Activated effector memory CD4-positive, alpha-beta T cell treated with Interleukin-2 at 50 U/mL for 16 hours (primary cell): Measurements from ENCODE around the gene WDR83.
A peak's percentile ranks its signal among the peaks of the same experiment; 100 is the strongest.
"Not testable (repeated sequence)": the region's sequence is repeated elsewhere in the genome, so short reads cannot be mapped to it uniquely, and the experiment has no call there.

Source experiments
- DNase-seq: peaks from one replicate; pipeline ENCODE4 v3.0.0-alpha.2; 2020

WDR83 gene, protein sequence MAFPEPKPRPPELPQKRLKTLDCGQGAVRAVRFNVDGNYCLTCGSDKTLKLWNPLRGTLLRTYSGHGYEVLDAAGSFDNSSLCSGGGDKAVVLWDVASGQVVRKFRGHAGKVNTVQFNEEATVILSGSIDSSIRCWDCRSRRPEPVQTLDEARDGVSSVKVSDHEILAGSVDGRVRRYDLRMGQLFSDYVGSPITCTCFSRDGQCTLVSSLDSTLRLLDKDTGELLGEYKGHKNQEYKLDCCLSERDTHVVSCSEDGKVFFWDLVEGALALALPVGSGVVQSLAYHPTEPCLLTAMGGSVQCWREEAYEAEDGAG

DNA sequence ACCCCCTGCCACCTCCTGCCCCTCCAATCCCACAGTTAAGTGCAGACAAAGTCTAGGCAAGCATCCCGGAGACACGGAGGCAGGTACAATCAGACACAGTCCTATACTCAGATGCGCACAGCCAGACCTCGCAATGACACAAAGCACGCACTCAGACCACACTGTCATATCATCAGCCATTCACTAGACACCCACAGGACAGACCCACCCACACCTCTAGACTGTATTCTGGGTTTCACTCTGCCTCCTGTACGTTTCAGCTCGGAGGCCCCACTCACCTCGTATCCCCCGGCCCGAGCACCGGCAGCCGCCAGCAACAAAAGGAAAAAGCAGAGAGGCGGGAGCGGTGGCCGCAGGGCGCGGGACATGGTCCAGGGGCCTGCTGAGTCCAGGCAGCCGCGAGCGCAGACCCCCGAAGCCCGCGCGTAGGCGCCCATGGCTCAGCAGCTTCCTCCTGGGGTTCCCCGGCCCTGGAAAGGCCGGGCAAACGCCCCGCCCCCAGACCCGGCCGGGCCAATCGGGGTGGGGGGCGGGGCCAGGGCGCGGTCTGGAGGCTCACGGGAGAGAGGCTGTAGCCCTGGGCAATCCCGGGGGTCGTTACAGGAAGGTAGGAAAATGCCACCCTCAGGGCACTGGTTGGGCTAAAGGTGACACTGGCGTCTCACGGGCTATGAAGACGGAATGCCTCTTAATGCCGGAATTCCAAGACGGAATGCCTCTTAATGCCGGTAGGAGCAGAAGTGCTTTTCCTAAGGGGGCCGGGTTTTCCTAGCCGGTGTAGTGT lies at the start of gene WDR83, which contains the start of gene MAN2B1:
Gene WDR83, plus strand, starts transcription at position 543 of the 784 bp plus-strand sequence. CDS start 2,984 bp downstream, outside the sequence.
Gene MAN2B1, minus strand, starts transcription at position 478 of the 784 bp plus-strand sequence. Its CDS starts 41 bp downstream, at position 437.
- DNase-seq = peak; percentile 69

DNA sequence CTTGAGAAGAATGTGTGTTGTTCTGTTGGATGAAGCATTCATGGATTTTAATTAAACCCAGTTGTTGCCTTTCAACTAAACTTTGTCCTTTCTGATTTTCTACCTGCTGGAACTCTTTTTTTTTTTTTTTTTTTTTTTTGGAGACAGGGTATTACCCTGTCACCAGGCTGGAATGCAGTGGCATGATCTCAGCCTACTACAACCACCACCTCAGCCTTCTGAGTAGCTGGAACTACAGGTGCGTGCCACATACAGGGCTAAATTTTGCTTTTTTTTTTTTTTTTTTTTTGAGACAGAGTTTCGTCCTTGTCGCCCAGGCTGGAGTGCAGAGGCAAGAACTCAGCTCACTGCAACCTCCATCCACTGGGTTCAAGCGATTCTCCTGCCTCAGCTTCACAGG lies 49.0 kb upstream of the WDR83 start:
- no peak for DNase-seq

DNA sequence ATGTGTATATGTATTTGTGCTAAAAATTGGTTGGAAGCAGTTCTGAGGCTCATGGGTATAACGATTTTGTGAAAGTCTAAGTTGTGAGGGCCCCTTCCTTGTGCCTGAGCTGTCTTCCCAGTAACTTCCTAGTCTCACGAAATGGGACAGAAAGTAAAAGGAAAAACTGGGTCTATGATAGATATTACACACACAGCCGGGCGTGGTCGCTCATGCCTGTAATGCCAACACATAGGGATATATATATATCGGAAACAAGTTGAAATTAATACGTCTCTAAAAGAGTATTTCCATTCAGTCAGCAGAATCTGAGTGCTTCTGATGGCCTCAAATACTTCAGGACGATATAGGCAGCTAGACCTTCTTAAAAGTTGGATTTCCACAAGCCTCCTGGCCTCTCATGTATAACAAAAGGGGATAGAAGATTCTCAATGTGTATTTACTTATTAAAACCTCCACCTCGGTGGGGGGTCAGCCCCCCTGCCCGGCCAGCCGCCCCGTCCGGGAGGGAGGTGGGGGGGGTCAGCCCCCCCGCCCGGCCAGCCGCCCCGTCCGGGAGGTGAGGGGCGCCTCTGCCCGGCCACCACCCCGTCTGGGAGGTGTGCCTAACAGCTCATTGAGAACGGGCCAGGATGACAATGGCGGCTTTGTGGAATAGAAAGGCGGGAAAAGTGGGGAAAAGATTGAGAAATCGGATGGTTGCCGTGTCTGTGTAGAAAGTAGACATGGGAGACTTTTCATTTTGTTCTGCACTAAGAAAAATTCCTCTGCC lies 45.2 kb upstream of the WDR83 start:
- not testable (repeated sequence) for DNase-seq

DNA sequence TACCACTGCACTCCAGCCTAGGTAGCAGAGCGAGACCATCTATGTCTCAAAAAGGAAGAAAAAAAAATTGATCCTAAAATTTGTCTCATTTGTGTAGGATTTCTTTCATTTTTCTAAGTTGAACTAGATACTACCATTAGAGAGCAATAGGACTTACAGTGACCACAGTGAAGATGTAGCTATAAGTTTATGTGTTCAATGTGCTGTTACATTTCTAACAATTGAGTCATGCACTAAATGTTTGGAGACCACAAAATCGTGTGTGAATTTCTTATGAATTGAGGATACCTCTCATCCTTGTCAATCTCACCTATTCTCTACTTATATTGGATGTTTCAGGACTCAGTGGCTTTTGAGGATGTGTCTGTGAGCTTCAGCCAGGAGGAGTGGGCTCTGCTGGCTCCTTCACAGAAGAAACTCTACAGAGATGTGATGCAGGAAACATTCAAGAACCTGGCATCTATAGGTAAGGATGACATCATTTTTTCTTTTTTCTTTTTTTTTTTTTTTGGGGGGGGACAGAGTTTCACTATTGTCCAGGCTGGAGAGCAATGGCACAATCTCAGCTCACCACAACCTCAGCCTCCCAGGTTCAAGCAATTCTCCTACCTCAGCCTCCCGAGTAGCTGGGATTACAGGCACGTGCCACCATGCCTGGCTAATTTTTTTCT lies 43.1 kb upstream of the WDR83 start:
- no peak for DNase-seq

DNA sequence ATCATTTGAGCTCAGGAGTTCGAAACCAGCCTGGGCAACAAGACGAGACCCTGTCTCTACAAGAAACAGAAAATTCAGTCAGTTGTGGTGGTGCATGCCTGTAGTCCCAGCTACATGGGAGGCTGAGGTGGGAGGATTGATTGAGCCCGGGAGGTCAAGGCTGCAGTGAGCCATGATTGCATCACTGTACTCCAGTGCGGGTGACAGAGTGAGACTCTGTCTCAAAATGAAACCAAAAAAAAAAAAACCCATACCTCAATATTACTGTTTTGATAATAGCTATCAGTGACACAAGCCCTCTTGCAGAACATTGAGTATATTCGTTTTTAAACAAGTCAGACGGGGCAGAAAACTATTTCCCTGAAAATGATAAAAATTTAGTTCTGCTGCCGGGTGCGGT lies 39.6 kb upstream of the WDR83 start:
- no peak for DNase-seq

DNA sequence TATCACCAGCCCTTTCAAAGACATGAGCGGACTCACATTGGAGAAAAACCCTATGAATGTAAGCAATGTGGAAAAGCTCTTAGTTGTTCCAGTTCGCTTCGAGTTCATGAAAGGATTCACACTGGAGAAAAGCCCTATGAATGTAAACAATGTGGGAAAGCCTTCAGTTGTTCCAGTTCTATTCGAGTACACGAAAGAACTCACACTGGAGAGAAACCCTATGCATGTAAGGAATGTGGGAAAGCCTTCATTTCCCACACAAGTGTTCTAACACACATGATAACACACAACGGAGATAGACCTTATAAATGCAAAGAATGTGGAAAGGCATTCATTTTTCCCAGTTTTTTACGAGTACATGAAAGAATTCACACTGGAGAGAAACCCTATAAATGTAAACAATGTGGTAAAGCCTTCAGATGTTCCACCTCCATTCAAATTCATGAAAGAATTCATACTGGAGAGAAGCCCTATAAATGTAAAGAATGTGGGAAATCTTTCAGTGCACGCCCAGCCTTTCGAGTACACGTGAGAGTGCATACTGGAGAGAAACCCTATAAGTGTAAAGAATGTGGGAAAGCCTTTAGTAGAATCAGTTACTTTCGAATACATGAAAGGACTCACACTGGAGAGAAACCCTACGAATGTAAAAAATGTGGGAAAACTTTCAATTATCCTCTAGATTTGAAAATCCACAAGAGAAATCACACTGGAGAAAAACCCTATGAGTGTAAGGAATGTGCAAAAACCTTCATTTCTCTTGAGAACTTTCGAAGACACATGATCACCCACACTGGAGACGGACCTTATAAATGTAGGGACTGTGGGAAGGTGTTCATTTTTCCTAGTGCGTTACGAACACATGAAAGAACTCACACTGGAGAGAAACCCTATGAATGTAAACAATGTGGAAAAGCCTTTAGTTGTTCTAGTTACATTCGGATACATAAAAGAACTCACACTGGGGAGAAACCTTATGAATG lies 38.3 kb upstream of the WDR83 start:
- DNase-seq = no peak

DNA sequence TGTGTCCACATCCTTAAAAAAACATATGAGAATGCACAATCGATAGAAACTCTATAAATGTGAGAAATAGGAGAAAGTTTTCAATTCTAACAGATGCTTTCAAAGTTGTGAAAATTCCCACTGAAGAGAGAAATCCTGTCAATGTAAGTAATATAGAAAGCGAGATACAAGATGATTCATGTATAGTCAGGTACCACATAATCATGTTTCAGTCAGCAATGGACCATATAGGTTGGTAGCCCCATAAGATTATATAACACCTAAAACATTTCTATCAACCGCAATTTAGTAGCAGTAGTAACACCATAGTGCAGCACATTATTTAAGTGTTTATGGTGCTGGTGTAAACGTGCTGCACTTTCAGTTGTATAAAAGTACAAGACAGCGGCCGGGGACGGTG lies 37.4 kb upstream of the WDR83 start:
- DNase-seq = no peak

DNA sequence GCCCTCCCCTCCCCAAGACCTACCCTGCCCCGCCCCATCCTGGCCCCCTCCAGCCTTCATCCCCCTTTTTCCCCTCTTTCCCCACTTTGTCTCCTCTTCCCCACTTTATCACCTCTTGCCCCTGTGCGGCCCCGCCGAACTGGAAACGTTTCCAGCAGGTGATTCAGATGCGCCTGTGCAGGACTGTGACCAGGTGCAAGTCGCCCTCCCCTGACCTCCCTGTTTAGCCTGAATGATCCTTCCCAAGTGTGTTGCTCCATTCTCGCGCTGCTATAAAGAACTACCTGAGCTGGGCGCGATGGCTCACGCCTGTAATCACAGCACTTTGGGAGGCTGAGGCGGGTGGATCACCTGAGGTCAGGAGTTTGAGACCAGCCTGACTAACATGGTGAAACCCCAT lies 30.0 kb upstream of the WDR83 start:
- DNase-seq = no peak

DNA sequence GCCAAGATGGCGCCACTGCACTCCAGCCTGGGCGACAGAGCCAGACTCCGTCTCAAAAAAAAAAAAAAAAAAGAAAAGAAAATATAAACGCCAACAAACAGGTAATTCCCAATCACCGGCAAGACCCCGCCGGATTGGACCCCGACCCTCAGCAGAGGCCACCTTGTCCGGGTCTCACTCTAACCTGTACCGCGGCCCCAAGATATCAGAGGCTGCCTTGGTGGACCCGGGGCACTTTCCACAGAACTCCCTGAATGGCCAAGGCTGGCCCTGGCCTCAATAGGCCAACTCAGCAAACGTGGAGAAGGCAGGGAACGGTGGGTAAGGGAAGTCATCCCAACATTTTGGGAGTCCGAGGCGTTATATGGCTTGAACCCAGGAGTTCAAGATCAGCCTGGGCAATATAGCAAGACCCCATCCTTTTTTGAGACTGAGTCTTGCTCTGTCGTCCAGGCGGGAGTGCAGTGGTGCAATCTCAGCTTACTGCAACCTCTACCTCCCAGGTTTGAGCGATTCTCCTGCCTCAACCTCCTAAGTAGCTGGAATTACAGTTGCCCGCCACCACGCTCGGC lies 27.9 kb upstream of the WDR83 start:
- DNase-seq = no peak

DNA sequence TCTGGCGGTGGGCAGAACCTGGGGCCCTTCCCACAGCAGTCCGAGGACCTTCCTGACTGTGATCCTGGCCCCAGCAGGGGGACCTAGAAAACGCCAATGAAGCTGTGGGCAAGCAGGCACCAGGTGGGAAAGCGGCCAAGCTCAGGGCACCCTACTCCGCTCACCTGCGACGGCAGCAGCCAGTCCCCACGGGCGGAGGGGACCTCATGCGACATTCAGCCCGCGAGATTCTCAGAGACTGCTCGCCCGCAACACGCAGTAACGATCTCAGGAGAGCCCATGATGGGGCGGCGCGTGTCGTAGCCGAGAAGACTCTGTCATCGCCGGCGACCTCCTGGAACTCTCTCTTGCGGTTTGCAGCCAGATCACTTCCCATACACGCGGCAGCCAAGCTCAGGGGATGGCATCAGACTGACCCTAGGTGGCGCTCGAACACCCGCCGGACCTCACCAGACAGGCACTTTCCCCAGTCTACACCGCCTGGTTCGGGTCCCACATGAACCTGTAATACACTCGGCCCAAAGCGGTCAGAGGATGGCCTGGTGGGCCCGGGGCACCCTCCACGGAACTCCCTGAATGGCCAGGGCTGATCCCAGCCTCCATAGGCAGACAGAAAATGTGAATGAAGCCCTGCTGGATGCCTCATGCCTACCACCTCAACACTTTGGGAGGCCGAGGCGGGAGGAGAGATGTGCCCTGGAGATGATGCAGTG lies 26.6 kb upstream of the WDR83 start:
- DNase-seq = peak; percentile 74

DNA sequence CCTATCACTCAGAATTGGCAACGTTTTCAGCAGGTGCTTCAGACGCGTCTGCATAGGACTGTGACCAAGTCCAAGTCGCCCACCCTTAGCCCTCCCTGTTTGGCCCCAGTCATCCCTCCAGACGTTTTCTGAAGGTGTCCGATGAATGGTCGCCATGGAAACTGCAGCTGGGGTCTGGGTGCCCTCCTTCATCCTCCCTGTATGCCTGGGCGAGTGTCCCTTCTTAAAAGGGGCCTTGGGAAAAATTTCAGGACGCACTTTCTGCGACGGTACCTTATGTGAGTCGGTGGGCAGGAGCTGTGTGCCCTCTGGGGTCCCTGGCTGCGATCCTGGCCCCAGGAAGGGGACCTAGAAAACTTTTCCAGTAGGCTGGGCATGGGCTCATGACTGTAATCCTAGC lies 25.2 kb upstream of the WDR83 start:
- no peak for DNase-seq

DNA sequence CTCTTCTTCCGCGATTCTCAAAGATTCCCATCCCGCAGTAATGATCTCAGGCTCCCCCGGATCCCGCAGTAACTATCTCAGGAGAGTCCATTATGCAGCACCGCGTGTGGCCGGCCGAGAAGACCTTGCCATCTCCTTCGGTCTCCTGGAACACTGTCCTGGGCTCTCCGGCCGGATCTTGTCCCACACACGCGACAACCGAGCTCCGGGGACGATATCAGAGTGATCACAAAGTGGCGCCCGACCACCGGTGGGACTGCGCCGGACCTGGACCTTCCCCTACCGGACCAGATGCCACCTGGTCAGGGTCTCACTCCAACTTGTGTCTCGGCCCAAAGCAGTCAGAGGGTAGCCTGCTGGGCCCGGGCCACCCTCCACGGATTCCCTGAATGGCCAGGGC lies 24.1 kb upstream of the WDR83 start:
- no peak for DNase-seq

DNA sequence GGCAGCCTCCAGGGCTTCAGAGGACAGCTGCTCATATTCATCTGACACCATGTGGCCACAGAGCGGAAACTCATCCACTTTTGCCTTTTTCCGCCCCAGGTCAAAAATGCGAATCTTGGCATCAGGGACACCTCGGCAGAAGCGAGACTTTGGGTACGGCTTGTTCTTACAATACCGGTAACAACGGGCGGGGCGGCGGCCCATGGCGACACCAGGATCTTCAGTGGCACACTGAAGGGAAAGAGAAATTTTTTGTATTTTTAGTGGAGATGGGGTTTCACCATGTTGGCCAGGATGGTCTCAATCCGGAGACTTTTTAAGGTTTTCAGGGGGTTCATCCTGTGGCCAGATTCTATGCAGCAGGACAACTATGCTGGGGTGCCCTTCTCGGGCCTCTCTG lies 22.9 kb upstream of the WDR83 start:
- not testable (repeated sequence) for DNase-seq

DNA sequence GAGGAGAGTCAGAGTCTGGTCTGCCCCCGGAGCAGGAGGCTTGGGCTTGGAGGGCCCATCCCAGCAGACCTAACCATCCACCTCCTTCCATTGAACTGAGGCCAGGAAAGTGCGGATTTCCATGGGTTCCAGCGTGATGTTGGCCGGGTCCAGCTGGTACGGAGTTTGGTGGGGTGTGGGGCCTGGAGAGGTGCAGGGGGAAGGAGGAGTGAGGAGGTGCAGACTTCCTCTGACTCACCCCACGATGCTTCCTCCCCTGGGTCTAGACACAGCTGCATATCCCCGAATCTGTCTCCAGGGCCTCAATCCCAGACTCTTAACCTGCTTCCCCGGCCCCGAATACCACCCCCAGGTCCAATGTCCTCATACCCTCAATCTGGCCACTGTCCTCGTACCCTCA lies 20.1 kb upstream of the WDR83 start:
- DNase-seq = no peak

DNA sequence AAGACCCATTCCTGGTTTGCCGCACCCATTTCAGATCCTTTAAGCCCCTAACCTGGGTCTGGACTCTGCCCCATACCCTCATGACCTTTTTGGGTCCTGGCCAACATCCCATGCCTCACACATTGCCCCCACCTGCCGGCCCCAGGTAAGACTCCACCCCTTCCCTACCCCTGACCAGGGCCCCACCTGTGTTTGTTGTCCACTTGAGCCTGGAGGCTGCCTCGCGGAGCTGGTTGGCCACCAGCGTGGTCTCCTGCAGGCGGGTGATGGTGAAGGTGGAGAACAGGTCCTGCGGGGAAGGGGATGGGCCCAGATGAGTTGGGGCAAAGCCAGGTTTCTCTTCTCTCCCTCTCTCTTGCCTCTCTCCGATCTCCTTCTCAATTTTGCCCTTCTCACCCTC lies 19.6 kb upstream of the WDR83 start:
- no peak for DNase-seq

DNA sequence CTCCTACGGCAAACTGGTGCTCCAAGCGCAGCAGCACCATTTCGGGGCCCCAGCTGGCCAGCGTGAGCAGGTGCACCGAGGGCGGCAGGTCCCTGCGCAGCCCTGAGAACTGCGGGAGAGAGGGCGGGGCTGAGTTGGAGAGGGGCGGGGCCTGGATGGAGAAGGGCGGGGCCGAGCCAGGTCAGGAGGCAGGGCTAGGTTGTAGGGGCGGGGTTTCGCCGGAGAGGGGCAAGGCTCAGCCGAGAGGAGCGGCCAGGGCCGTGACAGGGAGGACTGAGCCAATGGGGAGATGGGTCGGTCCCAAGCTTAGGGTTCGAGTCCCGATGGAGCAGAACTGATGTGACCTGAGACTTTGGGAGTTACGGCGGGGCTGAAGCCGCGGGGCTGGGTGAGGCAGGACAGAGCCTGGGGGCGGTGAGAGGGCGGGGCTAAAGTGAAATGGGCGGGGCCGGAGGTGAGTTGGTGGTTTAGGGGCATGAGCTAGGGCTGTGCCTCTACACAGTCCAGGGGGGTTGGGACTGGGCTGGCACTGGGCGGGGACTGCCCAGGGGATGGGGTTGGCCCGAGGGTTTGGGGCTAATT lies 19.0 kb upstream of the WDR83 start:
- no peak for DNase-seq

DNA sequence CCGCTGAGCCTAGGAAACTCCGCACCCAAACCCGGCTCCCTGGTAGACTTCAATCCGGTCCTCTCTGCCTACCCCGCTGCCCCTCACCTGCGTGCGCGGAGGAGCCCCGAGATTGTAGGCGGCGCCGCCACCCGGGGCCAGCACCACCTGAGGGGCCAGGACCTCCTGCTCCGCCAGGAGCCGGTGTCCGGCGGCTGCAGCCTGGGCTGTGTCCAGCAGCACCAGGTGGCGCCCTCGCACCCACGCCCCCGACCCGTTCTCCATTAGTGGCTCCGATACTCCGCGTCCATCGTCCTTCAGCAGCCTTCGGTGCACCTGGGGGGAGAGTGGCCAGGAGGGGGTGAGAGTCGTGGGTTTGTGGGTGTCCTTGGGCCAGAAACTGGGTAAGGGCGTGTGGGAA lies 18.5 kb upstream of the WDR83 start:
- no peak for DNase-seq

DNA sequence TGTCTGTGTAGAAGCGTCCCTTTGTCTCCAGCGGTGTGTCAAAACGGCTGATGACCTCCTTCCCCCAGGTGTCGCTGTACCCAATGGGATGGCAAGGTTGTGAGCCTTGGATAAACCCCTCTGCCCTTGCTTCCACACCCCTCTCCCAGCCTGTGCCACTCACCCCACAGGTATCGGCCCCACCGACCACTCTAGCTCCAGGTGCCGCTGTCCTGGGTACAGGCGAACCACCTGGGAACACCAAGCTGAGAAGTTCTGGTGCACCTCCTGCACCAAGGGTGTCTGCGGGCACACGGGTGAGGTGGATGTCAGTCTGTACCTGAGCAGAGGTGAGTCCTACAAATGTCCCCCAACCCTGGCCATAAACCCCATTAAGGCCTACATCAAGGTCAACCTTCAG lies 16.7 kb upstream of the WDR83 start:
- DNase-seq = no peak

DNA sequence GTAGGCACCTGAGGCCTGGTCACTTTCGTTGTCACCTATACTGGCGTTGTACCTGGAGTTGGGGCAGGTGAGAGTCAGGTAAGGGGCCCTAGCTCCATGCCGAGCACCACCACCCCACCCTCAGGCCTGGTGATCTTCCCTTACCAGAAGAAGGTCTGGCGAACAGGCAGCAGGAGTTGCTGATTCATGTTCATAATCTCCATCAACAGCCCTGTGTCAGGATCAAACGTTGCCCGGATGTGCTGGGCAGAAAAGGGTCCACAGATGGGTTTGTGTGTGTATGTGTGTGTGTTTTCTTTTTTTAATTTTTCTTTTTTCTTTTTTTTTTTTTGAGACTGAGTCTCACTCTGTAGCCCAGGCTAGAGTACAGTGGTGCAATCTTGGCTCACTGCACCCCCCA lies 14.4 kb upstream of the WDR83 start:
- DNase-seq = no peak

DNA sequence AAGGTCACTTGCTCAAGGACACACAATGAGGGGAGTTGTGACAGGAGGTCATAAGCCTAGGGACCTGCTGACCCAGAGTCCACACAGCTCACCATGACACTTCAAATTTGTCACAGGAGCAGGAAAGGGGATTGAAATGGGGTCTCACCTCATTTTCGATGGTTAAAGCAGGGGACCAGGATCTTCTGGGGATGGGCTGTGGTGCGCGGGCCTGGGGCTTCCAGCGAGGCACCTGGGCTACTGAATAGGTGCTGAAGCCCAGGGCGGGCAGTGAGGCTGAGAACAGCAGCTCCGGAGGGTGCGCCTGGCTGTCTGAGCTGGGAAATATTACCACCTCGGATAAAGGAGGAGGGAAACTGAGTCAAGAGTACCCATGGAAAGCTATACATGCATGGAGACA lies 11.1 kb upstream of the WDR83 start:
- no peak for DNase-seq
